ENCODE data around the gene AOAH. TPM values are rescaled to one million over a fixed set of nuclear protein-coding genes. Genes with fewer than 3 reads are reported as not detected.

The AOAH gene
- total RNA-seq, 1 donor from 2014 or later, result 5.5 TPM

DNA sequence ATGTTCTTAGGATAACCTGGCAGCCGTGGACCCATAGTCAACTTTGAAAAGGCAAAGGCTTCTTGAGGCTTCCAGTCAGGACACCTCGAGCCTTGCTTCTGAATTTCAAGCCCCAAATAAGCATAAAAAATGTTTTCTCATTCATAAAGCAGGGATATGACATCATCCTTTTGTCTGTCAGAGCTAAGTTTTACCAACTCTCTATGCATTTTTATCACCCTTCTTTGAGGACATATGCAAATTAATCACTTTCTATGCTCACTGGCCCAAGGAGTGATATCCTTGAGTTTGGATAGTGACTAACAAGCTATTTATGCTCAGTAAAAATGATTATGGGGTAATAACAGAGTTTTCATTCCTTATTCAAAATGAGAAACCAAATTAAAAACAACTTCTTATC lies 175.3 kb downstream of the AOAH start:
- no peak for DNase-seq (ENCODE audit: low spot score)
- no peak overlapping the region for H3K4me2 ChIP-seq
- Mint-ChIP-seq H3K27ac (no peak overlapping the region), H3K4me1 (no peaks in the 10 kb centered on the region), H3K36me3 (no peaks in the 10 kb centered on the region), H3K9me3 (peaks cover 3% of the 10 kb centered on the region), H3K4me3 (no peak overlapping the region), H3K27me3 (ENCODE audit: insufficient read depth, low read depth) (peaks cover 5% of the 10 kb centered on the region)
- H2AFZ ChIP-seq (replicated peaks), result no peak overlapping the region
- no peaks in the 10 kb centered on the region for H3K79me2 ChIP-seq (ENCODE audit: low read depth)
- no peak for TF ChIP-seq EZH2 (IDR thresholded peaks at IDR 0.05)
- TF ChIP-seq, protein P1, sequence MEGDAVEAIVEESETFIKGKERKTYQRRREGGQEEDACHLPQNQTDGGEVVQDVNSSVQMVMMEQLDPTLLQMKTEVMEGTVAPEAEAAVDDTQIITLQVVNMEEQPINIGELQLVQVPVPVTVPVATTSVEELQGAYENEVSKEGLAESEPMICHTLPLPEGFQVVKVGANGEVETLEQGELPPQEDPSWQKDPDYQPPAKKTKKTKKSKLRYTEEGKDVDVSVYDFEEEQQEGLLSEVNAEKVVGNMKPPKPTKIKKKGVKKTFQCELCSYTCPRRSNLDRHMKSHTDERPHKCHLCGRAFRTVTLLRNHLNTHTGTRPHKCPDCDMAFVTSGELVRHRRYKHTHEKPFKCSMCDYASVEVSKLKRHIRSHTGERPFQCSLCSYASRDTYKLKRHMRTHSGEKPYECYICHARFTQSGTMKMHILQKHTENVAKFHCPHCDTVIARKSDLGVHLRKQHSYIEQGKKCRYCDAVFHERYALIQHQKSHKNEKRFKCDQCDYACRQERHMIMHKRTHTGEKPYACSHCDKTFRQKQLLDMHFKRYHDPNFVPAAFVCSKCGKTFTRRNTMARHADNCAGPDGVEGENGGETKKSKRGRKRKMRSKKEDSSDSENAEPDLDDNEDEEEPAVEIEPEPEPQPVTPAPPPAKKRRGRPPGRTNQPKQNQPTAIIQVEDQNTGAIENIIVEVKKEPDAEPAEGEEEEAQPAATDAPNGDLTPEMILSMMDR (IDR thresholded peaks at IDR 0.05), result no peak
- no peak for TF ChIP-seq EZH2phosphoT487 (IDR thresholded peaks at IDR 0.05)
- no peaks in the 10 kb centered on the region for H3K27me3 ChIP-seq
- H3K27ac ChIP-seq, result no peak overlapping the region
- H4K20me1 ChIP-seq (ENCODE audit: low read depth), result no peaks in the 10 kb centered on the region
- H3F3A ChIP-seq (ENCODE audit: low read depth), result no peaks in the 10 kb centered on the region
- H3K9me3 ChIP-seq (ENCODE audit: low read depth), result no peaks in the 10 kb centered on the region
- no peak overlapping the region for H3K9ac ChIP-seq
- no peaks in the 10 kb centered on the region for H3K36me3 ChIP-seq
- no peak overlapping the region for H3K4me3 ChIP-seq
- no peaks in the 10 kb centered on the region for H3K4me1 ChIP-seq

DNA sequence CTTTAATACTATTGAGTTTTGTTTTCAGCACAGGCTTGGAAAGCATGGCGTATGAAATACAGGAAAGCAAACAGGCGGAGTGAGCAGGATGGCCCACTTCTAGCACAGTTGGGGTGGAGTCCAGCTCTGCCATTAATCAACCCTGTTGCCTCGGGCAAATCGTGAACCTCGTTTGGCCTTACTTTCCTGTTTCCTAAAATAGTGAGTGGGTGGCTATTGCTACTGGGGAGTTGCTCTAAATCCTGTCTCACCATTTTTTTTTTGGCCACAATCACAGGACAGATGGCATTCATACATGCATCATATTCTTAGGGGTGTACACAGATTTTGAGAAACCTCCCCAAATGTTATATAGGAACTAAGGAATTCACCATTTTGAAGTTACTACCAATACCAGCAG lies 176.9 kb downstream of the AOAH start:
- Histone ChIP-seq H3K27ac (no peak overlapping the region), H4K20me1 (ENCODE audit: low read depth) (no peaks in the 10 kb centered on the region), H3F3A (ENCODE audit: low read depth) (no peaks in the 10 kb centered on the region), H3K4me1 (no peaks in the 10 kb centered on the region), H3K27me3 (no peaks in the 10 kb centered on the region), H3K36me3 (no peaks in the 10 kb centered on the region), H3K9ac (no peak overlapping the region), H3K9me3 (ENCODE audit: low read depth) (no peaks in the 10 kb centered on the region), H3K79me2 (ENCODE audit: low read depth) (no peaks in the 10 kb centered on the region), H3K4me2 (no peak overlapping the region), H3K4me3 (no peak overlapping the region), H2AFZ (replicated peaks) (no peak overlapping the region)
- Mint-ChIP-seq H3K4me3 (no peak overlapping the region), H3K36me3 (no peaks in the 10 kb centered on the region), H3K27ac (no peak overlapping the region), H3K27me3 (ENCODE audit: insufficient read depth, low read depth) (peaks cover 5% of the 10 kb centered on the region), H3K4me1 (no peaks in the 10 kb centered on the region), H3K9me3 (peaks cover 3% of the 10 kb centered on the region)
- no peak for DNase-seq (ENCODE audit: low spot score)
- TF ChIP-seq EZH2phosphoT487 (IDR thresholded peaks at IDR 0.05) (no peak), EZH2 (IDR thresholded peaks at IDR 0.05) (no peak)
- TF ChIP-seq, protein P1 (IDR thresholded peaks at IDR 0.05), result no peak

DNA sequence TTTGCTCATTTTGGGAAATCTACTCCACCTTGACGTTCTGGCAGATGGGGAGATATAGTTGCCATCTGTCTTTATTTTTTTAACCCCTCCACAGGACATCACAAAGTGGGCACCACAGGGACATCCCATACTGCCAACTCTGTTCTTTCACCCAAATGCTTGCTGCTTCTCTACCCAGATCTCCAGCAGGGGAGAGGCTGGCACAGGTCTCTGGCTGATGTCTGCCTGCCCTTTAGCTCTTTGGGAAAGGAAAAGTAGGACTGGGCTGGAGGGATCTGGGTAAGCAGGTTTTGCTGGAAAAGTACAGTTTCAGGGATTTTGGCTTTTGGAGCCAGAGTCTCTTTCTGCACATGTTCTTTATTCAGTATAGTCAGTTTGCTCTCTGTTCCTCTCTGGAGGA lies 178.0 kb downstream of the AOAH start:
- Histone ChIP-seq H4K20me1 (ENCODE audit: low read depth) (no peaks in the 10 kb centered on the region), H3K4me3 (no peak overlapping the region), H3K4me2 (no peak overlapping the region), H3K4me1 (no peaks in the 10 kb centered on the region), H2AFZ (replicated peaks) (no peak overlapping the region), H3K36me3 (no peaks in the 10 kb centered on the region), H3F3A (ENCODE audit: low read depth) (no peaks in the 10 kb centered on the region), H3K9me3 (ENCODE audit: low read depth) (no peaks in the 10 kb centered on the region), H3K27me3 (no peaks in the 10 kb centered on the region), H3K27ac (no peak overlapping the region), H3K79me2 (ENCODE audit: low read depth) (no peaks in the 10 kb centered on the region), H3K9ac (no peak overlapping the region)
- H3K4me1 Mint-ChIP-seq, result no peaks in the 10 kb centered on the region
- TF ChIP-seq EZH2phosphoT487 (IDR thresholded peaks at IDR 0.05), result no peak
- TF ChIP-seq EZH2 (IDR thresholded peaks at IDR 0.05), result no peak
- TF ChIP-seq, protein P1 (IDR thresholded peaks at IDR 0.05), result no peak
- no peaks in the 10 kb centered on the region for H3K36me3 Mint-ChIP-seq
- peak overlapping the region; percentile 29 for H3K27ac Mint-ChIP-seq
- H3K27me3 Mint-ChIP-seq (ENCODE audit: insufficient read depth, low read depth), result peaks cover 5% of the 10 kb centered on the region
- H3K9me3 Mint-ChIP-seq, result peaks cover 2% of the 10 kb centered on the region
- DNase-seq (ENCODE audit: low spot score), result no peak
- no peak overlapping the region for H3K4me3 Mint-ChIP-seq

Measured in neural progenitor cell (in vitro differentiated cells).